Thoracic aorta (tissue), 2 donors: Measurements from ENCODE around the gene TET2. TPM values are rescaled to one million over a fixed set of nuclear protein-coding genes. Genes with fewer than 3 reads are reported as not detected.

ENCODE experiments used
- ATAC-seq: fragments of 150-250 bp; one replicate; pipeline ENCODE4 v1.8.0; 2017; ENCODE audit warnings: low read depth; ENCODE audit not compliant: insufficient number of reproducible peaks, low FRiP score
- DNase-seq: peaks from one replicate; pipeline ENCODE4 v3.0.0-alpha.2; 2020; ENCODE audit warnings: low spot score
- H3K27ac ChIP-seq, 2 donors: fragments of 200-600 bp; sonication (generic); 1 replicate in 1 of 2; 2 replicates in 1 of 2; pipeline ENCODE4 v1.5.1; 2016; ENCODE audit warnings: mild to moderate bottlenecking in 2 of 2, moderate library complexity in 2 of 2
- H3K27me3 ChIP-seq: fragments of 200-600 bp; sonication (generic); replicated peaks from 2 replicates; pipeline ENCODE4 v1.6.0; 2016; ENCODE audit warnings: mild to moderate bottlenecking; ENCODE audit not compliant: insufficient read depth
- H3K36me3 ChIP-seq: fragments of 200-600 bp; sonication (generic); one replicate; pipeline ENCODE4 v1.5.1; 2016
- H3K4me1 ChIP-seq, 2 donors: fragments of 200-600 bp; sonication (generic); 1 replicate in 1 of 2; 2 replicates in 1 of 2; pipeline versions ENCODE4 v1.5.1 to v1.6.0; 2016; ENCODE audit warnings: low read depth in 2 of 2, mild to moderate bottlenecking in 1 of 2; ENCODE audit not compliant: control insufficient read depth in 1 of 2
- H3K4me3 ChIP-seq: fragments of 200-600 bp; sonication (generic); 2 replicates; pipeline ENCODE4 v1.5.1; 2016; ENCODE audit warnings: mild to moderate bottlenecking
- H3K9me3 ChIP-seq: fragments of 200-600 bp; sonication (generic); 2 replicates; pipeline ENCODE4 v1.5.1; 2016
- CTCF ChIP-seq: fragments of 200-600 bp; sonication (generic); IDR thresholded peaks from one replicate; pipeline ENCODE4 v1.5.1; 2019; ENCODE audit warnings: antibody characterized with exemption
- total RNA-seq, 2 donors: library from RNA; depleted of rRNA; stranded (reverse); fragments of >200 nt; gene quantifications; one replicate each; pipeline versions ENCODE4 v1.1.0 to v1.2.3, GENCODE V29; 2016

Gene TET2
- total RNA-seq, 2 donors from 2014 or later = 23.6 to 31.7 TPM

DNA sequence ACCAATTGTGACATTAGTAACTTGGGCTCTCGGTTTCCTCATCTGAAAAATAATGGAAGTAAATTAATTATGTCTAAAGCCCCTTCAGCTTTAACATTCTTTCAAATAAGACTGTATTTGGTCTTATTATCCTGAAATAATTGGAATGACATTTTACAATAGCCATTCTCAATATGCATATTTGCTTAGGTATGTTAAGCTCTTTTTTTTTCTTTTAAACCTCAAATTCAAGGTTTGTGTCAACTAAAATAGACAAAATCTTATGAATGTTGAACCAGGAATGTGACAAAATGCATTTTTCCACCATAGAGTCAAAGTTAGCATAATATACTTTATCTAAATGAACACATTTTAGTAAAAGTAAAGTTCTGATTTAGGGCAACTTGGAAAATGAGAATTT, 34.4 kb upstream of the TET2 start:
- Histone ChIP-seq H3K36me3 (no peaks in the 10 kb centered on the region), H3K27me3 (no peaks in the 10 kb centered on the region), H3K27ac (no peak overlapping the region), H3K4me3 (no peak overlapping the region), H3K9me3 (no peaks in the 10 kb centered on the region), H3K4me1 (no peaks in the 10 kb centered on the region)
- no peak for TF ChIP-seq CTCF
- DNase-seq (no peak), ATAC-seq (no peak)

GRCh38 chr4:105113800-105114199, 32.9 kb upstream of the TET2 start:
- ATAC-seq = no peak
- H3K9me3 ChIP-seq = no peaks in the 10 kb centered on the region
- TF ChIP-seq CTCF = no peak
- no peaks in the 10 kb centered on the region for H3K27me3 ChIP-seq
- H3K36me3 ChIP-seq = no peaks in the 10 kb centered on the region
- no peak overlapping the region for H3K4me3 ChIP-seq
- no peaks in the 10 kb centered on the region for H3K4me1 ChIP-seq
- DNase-seq = no peak
- no peak overlapping the region for H3K27ac ChIP-seq

DNA sequence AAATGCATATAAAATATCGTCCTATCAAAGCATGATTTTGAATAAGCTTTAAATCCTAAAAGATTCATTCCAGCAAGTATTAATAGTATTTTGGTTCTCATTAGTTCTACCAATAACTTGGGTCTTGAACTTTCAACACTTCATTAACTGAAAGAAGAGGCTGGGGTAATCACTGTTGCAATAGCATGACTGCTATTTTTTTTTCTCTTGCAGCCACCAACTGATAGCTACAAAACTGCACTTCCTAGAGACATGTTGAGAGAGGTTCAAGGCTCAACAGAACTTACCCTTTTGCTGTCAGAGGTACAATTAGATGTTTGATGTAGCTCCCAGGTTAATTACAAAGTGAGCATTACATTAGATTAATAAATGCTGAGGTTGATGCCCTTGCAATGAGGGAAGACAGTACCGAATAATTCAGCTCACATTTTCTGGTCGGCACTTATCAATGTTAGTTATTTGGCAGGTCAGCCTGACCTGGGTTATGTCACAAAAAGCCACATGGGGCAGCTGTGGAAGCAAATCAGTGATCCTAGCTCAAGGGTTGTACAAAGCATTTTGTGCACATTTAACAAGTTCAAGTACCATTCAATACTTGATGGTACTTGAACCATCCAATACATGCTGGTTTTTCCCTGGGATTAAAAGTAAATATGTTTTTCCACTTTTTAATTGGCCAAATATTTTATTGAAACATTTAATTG, 29.9 kb upstream of the TET2 start:
- no peak for TF ChIP-seq CTCF
- ATAC-seq = no peak
- DNase-seq = no peak
- Histone ChIP-seq H3K27ac (no peak overlapping the region), H3K4me3 (no peak overlapping the region), H3K36me3 (no peaks in the 10 kb centered on the region), H3K9me3 (no peaks in the 10 kb centered on the region), H3K4me1 (no peaks in the 10 kb centered on the region), H3K27me3 (no peaks in the 10 kb centered on the region)

- Histone ChIP-seq H3K36me3 (no peaks in the 10 kb centered on the region), H3K4me1 (no peaks in the 10 kb centered on the region), H3K4me3 (no peak overlapping the region), H3K27ac (no peak overlapping the region), H3K9me3 (no peaks in the 10 kb centered on the region), H3K27me3 (no peaks in the 10 kb centered on the region)
- DNase-seq (no peak), ATAC-seq (no peak)
- no peak for TF ChIP-seq CTCF
These were observed 27.3 kb upstream of the TET2 start for GRCh38 chr4:105119356-105119755.

DNA sequence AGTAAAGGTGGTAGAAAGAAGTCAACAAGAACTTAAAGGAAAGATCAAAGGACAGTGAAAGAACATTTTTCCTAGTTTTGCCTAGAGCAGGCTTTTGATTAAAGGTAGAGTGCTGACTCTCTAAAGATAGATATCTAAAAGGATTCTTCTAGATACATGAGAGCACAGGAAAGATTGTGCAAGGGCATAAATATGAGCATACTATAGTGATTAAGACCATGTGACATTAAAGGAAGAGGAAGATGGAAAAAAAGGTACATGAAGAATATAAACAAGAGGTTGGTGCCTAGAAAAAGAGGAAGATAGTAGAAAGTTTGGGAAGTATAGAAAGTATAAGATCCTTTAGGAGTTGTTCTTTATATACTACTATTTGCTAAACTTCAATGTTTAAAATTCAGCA, 26.1 kb upstream of the TET2 start:
- Histone ChIP-seq H3K36me3 (no peaks in the 10 kb centered on the region), H3K9me3 (no peaks in the 10 kb centered on the region), H3K27me3 (no peaks in the 10 kb centered on the region), H3K4me3 (no peak overlapping the region), H3K4me1 (no peaks in the 10 kb centered on the region), H3K27ac (no peak overlapping the region)
- ATAC-seq = no peak
- DNase-seq = no peak
- TF ChIP-seq CTCF = no peak
